ENCODE data around the gene IDNK. TPM values are rescaled to one million over a fixed set of nuclear protein-coding genes. Genes with fewer than 3 reads are reported as not detected.

IDNK gene
- total and polyA plus RNA-seq, 2 of the 4 experiments (the other 2 are of a cell fraction) = 1.4 to 2.3 TPM

- Histone ChIP-seq H2BK20ac (ENCODE audit: low read depth, low read length) (no peak overlapping the region), H2AFZ (replicated peaks; ENCODE audit: low read length, poor library complexity) (no peak overlapping the region), H2AK9ac (replicated peaks; ENCODE audit: low read depth, low read length, poor library complexity) (no peak overlapping the region), H3K23ac (ENCODE audit: low read depth, low read length) (no peak overlapping the region), H3K4me2 (ENCODE audit: low read depth, low read length) (no peak overlapping the region), H4K5ac (ENCODE audit: low read depth, low read length) (no peak overlapping the region), H3K4ac (ENCODE audit: low read depth, low read length) (no peak overlapping the region), H2AK5ac (ENCODE audit: low read depth, low read length) (no peak overlapping the region), H2BK15ac (ENCODE audit: low read depth, low read length) (no peak overlapping the region), H4K8ac (ENCODE audit: low read depth in 2 of 2, low read length in 2 of 2) (no peak overlapping the region), H3K4me1 (ENCODE audit: control insufficient read depth, insufficient read depth, low read length) (no peaks in the 10 kb centered on the region; the same call in none of the 2 replicates), H3K18ac (ENCODE audit: low read depth, low read length) (no peak overlapping the region), H4K20me1 (ENCODE audit: insufficient read depth, low read length) (peaks cover 5% of the 10 kb centered on the region), H3K9me1 (ENCODE audit: insufficient read depth, low read length) (no peaks in the 10 kb centered on the region), H3K9me3 (ENCODE audit: control insufficient read depth, insufficient read depth, low read length) (no peaks in the 10 kb centered on the region), H2BK5ac (ENCODE audit: low read depth, low read length, poor library complexity, severe bottlenecking) (no peak overlapping the region), H3K27ac (ENCODE audit: insufficient read depth, low read length) (no peak overlapping the region), H2BK120ac (ENCODE audit: low read depth, low read length) (no peak overlapping the region), H3K79me1 (ENCODE audit: low read depth in 1 of 2, low read length in 2 of 2) (peaks cover 20 to 21% of the 10 kb centered on the region in 2 experiments), H3K36me3 (ENCODE audit: control insufficient read depth, insufficient read depth, low read length) (peaks cover 17% of the 10 kb centered on the region), H4K91ac (ENCODE audit: insufficient read depth, low read depth, low read length) (no peak overlapping the region), H3K4me3 (ENCODE audit: insufficient read depth, low read depth, low read length) (no peak overlapping the region), H3K27me3 (ENCODE audit: control insufficient read depth, insufficient read depth, low read length) (no peaks in the 10 kb centered on the region), H3K9ac (ENCODE audit: low read depth, low read length) (no peak overlapping the region), H3K56ac (ENCODE audit: extremely low read depth, insufficient read depth, low read length) (no peak overlapping the region), H3K14ac (replicated peaks; ENCODE audit: low read depth, low read length) (no peak overlapping the region)
- in situ Hi-C loops (cut with MboI; ENCODE audit: low sequenced_read_pairs) = no loop called here
- POLR2A ChIA-PET (ENCODE audit: unreplicated experiment) = no interaction called here
- no peak for TF ChIP-seq ELK1 (IDR thresholded peaks at IDR 0.05; ENCODE audit: borderline replicate concordance, low read depth, low read length)
- TF ChIP-seq CHD1 (IDR thresholded peaks at IDR 0.05; ENCODE audit: low read depth, low read length) = no peak
- no peak for TF ChIP-seq MXI1 (IDR thresholded peaks at IDR 0.05; ENCODE audit: borderline replicate concordance, low read depth, low read length)
- no peak for TF ChIP-seq MAFK (IDR thresholded peaks at IDR 0.05; ENCODE audit: low read depth, low read length)
- TF ChIP-seq USF2 (IDR thresholded peaks at IDR 0.05; ENCODE audit: low read depth, low read length) = no peak
- TF ChIP-seq SMC3 (IDR thresholded peaks at IDR 0.05; ENCODE audit: low read depth, low read length) = no peak
- no peak for TF ChIP-seq RAD21 (IDR thresholded peaks at IDR 0.05; ENCODE audit: low read length)
- no peak for TF ChIP-seq CTCF (conservative IDR thresholded peaks at IDR 0.05; ENCODE audit: low read depth, low read length)
- TF ChIP-seq NFE2L2 (IDR thresholded peaks at IDR 0.05; ENCODE audit: low read depth, low read length) = no peak
- no peak for TF ChIP-seq FOS (IDR thresholded peaks at IDR 0.05; ENCODE audit: low read depth, low read length)
- no peak for TF ChIP-seq RFX5 (IDR thresholded peaks at IDR 0.05; ENCODE audit: low read depth, low read length)
- no peak for TF ChIP-seq BHLHE40 (IDR thresholded peaks at IDR 0.05; ENCODE audit: low read depth, low read length)
- TF ChIP-seq RCOR1 (IDR thresholded peaks at IDR 0.05; ENCODE audit: insufficient replicate concordance, low read length) = no peak
- no peak for TF ChIP-seq MAZ (IDR thresholded peaks at IDR 0.05; ENCODE audit: borderline replicate concordance, low read depth, low read length)
- no peak for TF ChIP-seq POLR2A (IDR thresholded peaks at IDR 0.05; ENCODE audit: low read depth, low read length)
- TF ChIP-seq CEBPB (IDR thresholded peaks at IDR 0.05; ENCODE audit: low read depth, low read length) = no peak
- CTCF ChIA-PET = interaction anchor here (0.5 kb wide), 1 partner anchor 139 kb away, joined by 3 read pairs; no protein-coding TSS in a partner anchor
- BruUV-seq (replicated peaks) = no TSS peak
- WGBS, 2 experiments (ENCODE audit: extremely low coverage in 2 of 2, insufficient read length in 1 of 2) = no CpG with 5 or more reads among the region's 5 CpGs
- ATAC-seq (ENCODE audit: low read depth) (no peak), DNase-seq (no peak)
- dilution Hi-C loops (cut with HindIII; ENCODE audit: low sequenced_read_pairs, unreplicated experiment) = no loop called here
- intact Hi-C loops (cut with micrococcal nuclease) = loop anchor here (5.0 kb wide), 1 partner anchor 152 kb away; the partner anchor contains the start of gene GKAP1
Observed at GRCh38 chr9:83665580-83666200, 42.7 kb downstream of the IDNK start.
